Measurements from ENCODE around the gene ACLY.

The ACLY gene

GRCh38 chr17:41893384-41893783 is 25.4 kb downstream of the ACLY start:
- no peak for DNase-seq (ENCODE audit: low read depth, low spot score)
- TF ChIP-seq CTCF (IDR thresholded peaks at IDR 0.05; ENCODE audit: low read depth, low read length) = no peak
- no peak overlapping the region for H3K4me3 ChIP-seq (ENCODE audit: low read depth, low read length)
- in situ Hi-C loops (cut with HindIII; ENCODE audit: low sequenced_read_pairs) = no loop called here

- in situ Hi-C loops (cut with HindIII; ENCODE audit: low sequenced_read_pairs) = no loop called here
- no peak for DNase-seq (ENCODE audit: low read depth, low spot score)
- H3K4me3 ChIP-seq (ENCODE audit: low read depth, low read length) = no peak overlapping the region
Observed at GRCh38 chr17:41892021-41892376, 26.8 kb downstream of the ACLY start.

GRCh38 chr17:41891135-41892020 is 27.4 kb downstream of the ACLY start:
- in situ Hi-C loops (cut with HindIII; ENCODE audit: low sequenced_read_pairs) = no loop called here
- TF ChIP-seq CTCF (IDR thresholded peaks at IDR 0.05; ENCODE audit: low read depth, low read length) = no peak
- no peak for DNase-seq (ENCODE audit: low read depth, low spot score)
- no peak overlapping the region for H3K4me3 ChIP-seq (ENCODE audit: low read depth, low read length)

More at GRCh38 chr17:41892021-41892376, 26.8 kb downstream of the ACLY start:
- TF ChIP-seq CTCF (IDR thresholded peaks at IDR 0.05; ENCODE audit: low read depth, low read length) = no peak

- no peak overlapping the region for H3K4me3 ChIP-seq (ENCODE audit: low read depth, low read length)
- in situ Hi-C loops (cut with HindIII; ENCODE audit: low sequenced_read_pairs) = no loop called here
- DNase-seq (ENCODE audit: low read depth, low spot score) = no peak
- TF ChIP-seq CTCF (IDR thresholded peaks at IDR 0.05; ENCODE audit: low read depth, low read length) = no peak
Observed at GRCh38 chr17:41888332-41888965, 30.3 kb downstream of the ACLY start.

GRCh38 chr17:41885733-41886132 is 33.0 kb downstream of the ACLY start:
- no peak for DNase-seq (ENCODE audit: low read depth, low spot score)
- in situ Hi-C loops (cut with HindIII; ENCODE audit: low sequenced_read_pairs) = no loop called here
- no peak overlapping the region for H3K4me3 ChIP-seq (ENCODE audit: low read depth, low read length)

GRCh38 chr17:41882756-41883155 is 36.0 kb downstream of the ACLY start:
- DNase-seq (ENCODE audit: low read depth, low spot score) = no peak
- H3K4me3 ChIP-seq (ENCODE audit: low read depth, low read length) = no peak overlapping the region
- no peak for TF ChIP-seq CTCF (IDR thresholded peaks at IDR 0.05; ENCODE audit: low read depth, low read length)
- in situ Hi-C loops (cut with HindIII; ENCODE audit: low sequenced_read_pairs) = no loop called here

More at GRCh38 chr17:41885733-41886132, 33.0 kb downstream of the ACLY start:
- TF ChIP-seq CTCF (IDR thresholded peaks at IDR 0.05; ENCODE audit: low read depth, low read length) = no peak

All from astrocyte of the spinal cord (primary cell).